ENCODE data around the gene BCAS3. TPM values are rescaled to one million over a fixed set of nuclear protein-coding genes. Genes with fewer than 3 reads are reported as not detected.

The BCAS3 gene
- total and polyA plus RNA-seq, 4 donors = 5.8 to 24.6 (median 10.1) TPM

DNA sequence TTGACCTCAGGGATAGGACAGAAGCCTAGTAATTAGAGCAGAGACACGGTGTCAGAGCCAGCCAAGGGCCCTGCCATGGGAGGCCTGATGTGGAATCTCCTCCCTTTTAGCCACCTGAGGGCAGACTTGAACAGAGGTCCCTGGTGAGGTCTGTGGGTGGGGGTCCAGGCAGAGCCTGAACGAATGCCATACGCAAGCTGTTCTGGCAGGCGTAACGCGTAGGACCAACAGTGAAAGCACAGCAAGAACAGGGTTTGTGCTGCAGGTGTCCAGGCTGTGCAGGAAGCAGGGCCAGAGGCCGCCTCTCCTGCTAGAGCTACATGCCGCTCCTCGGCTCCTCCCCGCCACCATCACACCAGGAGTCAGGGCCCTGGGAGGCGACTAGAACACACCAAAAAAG lies 640.1 kb downstream of the BCAS3 start:
- DNase-seq (ENCODE audit: low spot score) = no peak
- 97% methylated on average over 11 of the region's 11 CpGs for WGBS
- Histone ChIP-seq H3K4me3 (ENCODE audit: low read depth in 1 of 3, low read length in 3 of 3) (no peak overlapping the region), H3K27me3 (ENCODE audit: control insufficient read depth in 4 of 4, insufficient read depth in 4 of 4, low read length in 3 of 4) (no peaks in the 10 kb centered on the region), H3K27ac (ENCODE audit: low read depth in 1 of 2, low read length in 2 of 2) (no peak overlapping the region), H3K9me3 (ENCODE audit: control insufficient read depth in 4 of 4, low read length in 3 of 4) (no peaks in the 10 kb centered on the region), H3K36me3 (ENCODE audit: control insufficient read depth in 4 of 4, insufficient read depth in 3 of 4, low read depth in 1 of 4, low read length in 3 of 4) (no peaks in the 10 kb centered on the region), H3K4me1 (ENCODE audit: control insufficient read depth in 4 of 4, insufficient read depth in 4 of 4, low read length in 3 of 4) (no peaks in the 10 kb centered on the region), H3K9ac (ENCODE audit: low read depth in 1 of 2, low read length in 2 of 2) (no peak overlapping the region)
- TF ChIP-seq FOXA2 (IDR thresholded peaks at IDR 0.05) = no peak
- TF ChIP-seq, protein P1, sequence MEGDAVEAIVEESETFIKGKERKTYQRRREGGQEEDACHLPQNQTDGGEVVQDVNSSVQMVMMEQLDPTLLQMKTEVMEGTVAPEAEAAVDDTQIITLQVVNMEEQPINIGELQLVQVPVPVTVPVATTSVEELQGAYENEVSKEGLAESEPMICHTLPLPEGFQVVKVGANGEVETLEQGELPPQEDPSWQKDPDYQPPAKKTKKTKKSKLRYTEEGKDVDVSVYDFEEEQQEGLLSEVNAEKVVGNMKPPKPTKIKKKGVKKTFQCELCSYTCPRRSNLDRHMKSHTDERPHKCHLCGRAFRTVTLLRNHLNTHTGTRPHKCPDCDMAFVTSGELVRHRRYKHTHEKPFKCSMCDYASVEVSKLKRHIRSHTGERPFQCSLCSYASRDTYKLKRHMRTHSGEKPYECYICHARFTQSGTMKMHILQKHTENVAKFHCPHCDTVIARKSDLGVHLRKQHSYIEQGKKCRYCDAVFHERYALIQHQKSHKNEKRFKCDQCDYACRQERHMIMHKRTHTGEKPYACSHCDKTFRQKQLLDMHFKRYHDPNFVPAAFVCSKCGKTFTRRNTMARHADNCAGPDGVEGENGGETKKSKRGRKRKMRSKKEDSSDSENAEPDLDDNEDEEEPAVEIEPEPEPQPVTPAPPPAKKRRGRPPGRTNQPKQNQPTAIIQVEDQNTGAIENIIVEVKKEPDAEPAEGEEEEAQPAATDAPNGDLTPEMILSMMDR (IDR thresholded peaks at IDR 0.05; ENCODE audit: low read depth, low read length, missing input control) = no peak
- no peak for TF ChIP-seq SP1 (IDR thresholded peaks at IDR 0.05)
- TF ChIP-seq, protein P2, sequence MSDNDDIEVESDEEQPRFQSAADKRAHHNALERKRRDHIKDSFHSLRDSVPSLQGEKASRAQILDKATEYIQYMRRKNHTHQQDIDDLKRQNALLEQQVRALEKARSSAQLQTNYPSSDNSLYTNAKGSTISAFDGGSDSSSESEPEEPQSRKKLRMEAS (IDR thresholded peaks at IDR 0.05) = no peak
- TF ChIP-seq JUND (IDR thresholded peaks at IDR 0.05) = no peak
- no peak for TF ChIP-seq HNF4G (IDR thresholded peaks at IDR 0.05)
- TF ChIP-seq, protein P3, sequence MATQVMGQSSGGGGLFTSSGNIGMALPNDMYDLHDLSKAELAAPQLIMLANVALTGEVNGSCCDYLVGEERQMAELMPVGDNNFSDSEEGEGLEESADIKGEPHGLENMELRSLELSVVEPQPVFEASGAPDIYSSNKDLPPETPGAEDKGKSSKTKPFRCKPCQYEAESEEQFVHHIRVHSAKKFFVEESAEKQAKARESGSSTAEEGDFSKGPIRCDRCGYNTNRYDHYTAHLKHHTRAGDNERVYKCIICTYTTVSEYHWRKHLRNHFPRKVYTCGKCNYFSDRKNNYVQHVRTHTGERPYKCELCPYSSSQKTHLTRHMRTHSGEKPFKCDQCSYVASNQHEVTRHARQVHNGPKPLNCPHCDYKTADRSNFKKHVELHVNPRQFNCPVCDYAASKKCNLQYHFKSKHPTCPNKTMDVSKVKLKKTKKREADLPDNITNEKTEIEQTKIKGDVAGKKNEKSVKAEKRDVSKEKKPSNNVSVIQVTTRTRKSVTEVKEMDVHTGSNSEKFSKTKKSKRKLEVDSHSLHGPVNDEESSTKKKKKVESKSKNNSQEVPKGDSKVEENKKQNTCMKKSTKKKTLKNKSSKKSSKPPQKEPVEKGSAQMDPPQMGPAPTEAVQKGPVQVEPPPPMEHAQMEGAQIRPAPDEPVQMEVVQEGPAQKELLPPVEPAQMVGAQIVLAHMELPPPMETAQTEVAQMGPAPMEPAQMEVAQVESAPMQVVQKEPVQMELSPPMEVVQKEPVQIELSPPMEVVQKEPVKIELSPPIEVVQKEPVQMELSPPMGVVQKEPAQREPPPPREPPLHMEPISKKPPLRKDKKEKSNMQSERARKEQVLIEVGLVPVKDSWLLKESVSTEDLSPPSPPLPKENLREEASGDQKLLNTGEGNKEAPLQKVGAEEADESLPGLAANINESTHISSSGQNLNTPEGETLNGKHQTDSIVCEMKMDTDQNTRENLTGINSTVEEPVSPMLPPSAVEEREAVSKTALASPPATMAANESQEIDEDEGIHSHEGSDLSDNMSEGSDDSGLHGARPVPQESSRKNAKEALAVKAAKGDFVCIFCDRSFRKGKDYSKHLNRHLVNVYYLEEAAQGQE (IDR thresholded peaks at IDR 0.05) = no peak
- TF ChIP-seq, protein P4, sequence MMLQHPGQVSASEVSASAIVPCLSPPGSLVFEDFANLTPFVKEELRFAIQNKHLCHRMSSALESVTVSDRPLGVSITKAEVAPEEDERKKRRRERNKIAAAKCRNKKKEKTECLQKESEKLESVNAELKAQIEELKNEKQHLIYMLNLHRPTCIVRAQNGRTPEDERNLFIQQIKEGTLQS (IDR thresholded peaks at IDR 0.05) = no peak

DNA sequence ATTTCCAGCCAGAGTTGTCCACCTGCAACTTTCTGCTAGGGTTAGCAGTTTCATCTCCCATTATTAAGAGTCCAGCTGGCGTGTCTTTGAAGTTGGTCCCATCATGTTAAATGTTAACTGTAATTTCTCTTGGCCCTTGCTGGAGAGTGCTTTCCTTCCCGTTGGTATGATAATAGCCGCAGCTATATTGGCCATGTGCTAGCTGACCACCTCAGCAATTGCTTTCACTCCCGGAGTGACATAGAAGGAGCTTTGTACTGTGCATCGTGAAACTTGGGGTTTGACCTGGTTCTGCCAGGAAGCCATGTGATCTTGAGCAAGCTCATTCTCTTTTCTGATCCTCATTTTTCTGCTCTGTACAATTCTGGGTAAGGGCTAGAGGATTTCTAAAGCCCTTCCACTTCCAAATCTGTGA lies 641.0 kb downstream of the BCAS3 start:
- H3K27me3 ChIP-seq (ENCODE audit: control insufficient read depth in 4 of 4, insufficient read depth in 4 of 4, low read length in 3 of 4) = no peaks in the 10 kb centered on the region
- H3K9ac ChIP-seq (ENCODE audit: low read depth in 1 of 2, low read length in 2 of 2) = no peak overlapping the region
- H3K9me3 ChIP-seq (ENCODE audit: control insufficient read depth in 4 of 4, low read length in 3 of 4) = no peaks in the 10 kb centered on the region
- TF ChIP-seq, protein P3 (IDR thresholded peaks at IDR 0.05) = no peak
- no peak for TF ChIP-seq HNF4G (IDR thresholded peaks at IDR 0.05)
- no peak for TF ChIP-seq TAF1 (conservative IDR thresholded peaks at IDR 0.05)
- TF ChIP-seq, protein P4 (IDR thresholded peaks at IDR 0.05) = no peak
- TF ChIP-seq, protein P2 (IDR thresholded peaks at IDR 0.05) = no peak
- TF ChIP-seq, protein P1 (IDR thresholded peaks at IDR 0.05; ENCODE audit: low read depth, low read length, missing input control) = no peak
- TF ChIP-seq EGR1 (IDR thresholded peaks at IDR 0.05; ENCODE audit: low read depth in 2 of 2) = no peak
- no peak for TF ChIP-seq FOXA1 (IDR thresholded peaks at IDR 0.05)
- no peak for TF ChIP-seq SP1 (IDR thresholded peaks at IDR 0.05)
- TF ChIP-seq YY1 (IDR thresholded peaks at IDR 0.05) = no peak
- TF ChIP-seq NR2F2 (IDR thresholded peaks at IDR 0.05) = no peak
- TF ChIP-seq RAD21 (IDR thresholded peaks at IDR 0.05) = no peak
- H3K36me3 ChIP-seq (ENCODE audit: control insufficient read depth in 4 of 4, insufficient read depth in 3 of 4, low read depth in 1 of 4, low read length in 3 of 4) = no peaks in the 10 kb centered on the region
- no peaks in the 10 kb centered on the region for H3K4me1 ChIP-seq (ENCODE audit: control insufficient read depth in 4 of 4, insufficient read depth in 4 of 4, low read length in 3 of 4)
- DNase-seq (ENCODE audit: low spot score) = no peak
- no peak overlapping the region for H3K4me3 ChIP-seq (ENCODE audit: low read depth in 1 of 3, low read length in 3 of 3)
- 80% methylated on average over 5 of the region's 5 CpGs for WGBS
- H3K27ac ChIP-seq (ENCODE audit: low read depth in 1 of 2, low read length in 2 of 2) = no peak overlapping the region
